Stomach smooth muscle (tissue), 2 donors: ENCODE results near the gene CT55.
"Not testable (repeated sequence)": the region's sequence is repeated elsewhere in the genome, so short reads cannot be mapped to it uniquely, and the experiment has no call there.

ENCODE experiments used
- H3K27ac ChIP-seq: one replicate; pipeline ENCODE4 v1.7.0; 2013; ENCODE audit warnings: mild to moderate bottlenecking, low read length, inconsistent platforms
- H3K27me3 ChIP-seq, 2 donors: one replicate each; pipeline ENCODE4 v1.7.0; 2013; ENCODE audit warnings: low read length in 2 of 2; ENCODE audit not compliant: insufficient read depth in 2 of 2, control insufficient read depth in 1 of 2
- H3K36me3 ChIP-seq, 2 donors: one replicate each; pipeline ENCODE4 v1.7.0; 2013; ENCODE audit warnings: low read length in 2 of 2; ENCODE audit not compliant: control insufficient read depth in 2 of 2, insufficient read depth in 2 of 2
- H3K4me1 ChIP-seq: one replicate; pipeline ENCODE4 v1.7.0; 2013; ENCODE audit warnings: low read length; ENCODE audit not compliant: control insufficient read depth, insufficient read depth
- H3K4me3 ChIP-seq, 2 donors: one replicate each; pipeline ENCODE4 v1.7.0; 2013; ENCODE audit warnings: low read length in 2 of 2
- H3K9ac ChIP-seq, 2 donors: one replicate each; pipeline ENCODE4 v1.7.0; 2013; ENCODE audit warnings: low read length in 2 of 2, mild to moderate bottlenecking in 1 of 2
- H3K9me3 ChIP-seq, 2 donors: one replicate each; pipeline ENCODE4 v1.7.0; 2013; ENCODE audit warnings: low read length in 2 of 2; ENCODE audit not compliant: control insufficient read depth in 2 of 2
- donor health status: healthy.
- donor health status: Pancreatic carcinoma.

CT55 gene

GRCh38 chrX:135169534-135169933, 1.7 kb downstream of the CT55 start:
- H3K4me1 ChIP-seq, H3K4me3 ChIP-seq, H3K9me3 ChIP-seq, H3K36me3 ChIP-seq, H3K27me3 ChIP-seq, H3K27ac ChIP-seq, H3K9ac ChIP-seq: not testable (repeated sequence)

GRCh38 chrX:135168486-135168885, 2.7 kb downstream of the CT55 start:
- H3K9ac ChIP-seq = no peak overlapping the region
- H3K4me3 ChIP-seq = no peak overlapping the region
- H3K36me3 ChIP-seq = no peaks in the 10 kb centered on the region
- peaks cover 0 to 2% of the 10 kb centered on the region in 2 donors for H3K27me3 ChIP-seq
- no peak overlapping the region for H3K27ac ChIP-seq
- H3K9me3 ChIP-seq = no peaks in the 10 kb centered on the region
- H3K4me1 ChIP-seq = no peaks in the 10 kb centered on the region

- H3K27me3 ChIP-seq, H3K4me1 ChIP-seq, H3K9ac ChIP-seq, H3K36me3 ChIP-seq, H3K9me3 ChIP-seq, H3K27ac ChIP-seq, H3K4me3 ChIP-seq: not testable (repeated sequence)
Observed at GRCh38 chrX:135154688-135155087, 16.5 kb downstream of the CT55 start.

- not testable (repeated sequence) for H3K27me3 ChIP-seq, H3K4me3 ChIP-seq, H3K9ac ChIP-seq, H3K36me3 ChIP-seq, H3K4me1 ChIP-seq, H3K27ac ChIP-seq, H3K9me3 ChIP-seq
Observed at GRCh38 chrX:135126145-135126544, 45.1 kb downstream of the CT55 start.

GRCh38 chrX:135120056-135120576, 51.1 kb downstream of the CT55 start, which contains the start of gene ETDB:
TSS of gene ETDB (minus strand) at chrX:135120526. CDS start at chrX:135119261, 1,265 bp downstream.
- H3K9me3 ChIP-seq, H3K4me3 ChIP-seq: not testable (repeated sequence)

GRCh38 chrX:135116064-135116463, 55.1 kb downstream of the CT55 start:
- H3K27me3 ChIP-seq, H3K4me1 ChIP-seq, H3K9ac ChIP-seq, H3K36me3 ChIP-seq, H3K4me3 ChIP-seq, H3K27ac ChIP-seq, H3K9me3 ChIP-seq: not testable (repeated sequence)

More at GRCh38 chrX:135120056-135120576, 51.1 kb downstream of the CT55 start, which contains the start of gene ETDB:
- not testable (repeated sequence) for H3K27ac ChIP-seq, H3K27me3 ChIP-seq, H3K36me3 ChIP-seq, H3K9ac ChIP-seq, H3K4me1 ChIP-seq

- Histone ChIP-seq H3K27ac (no peak overlapping the region), H3K9me3 (no peaks in the 10 kb centered on the region), H3K4me1 (no peaks in the 10 kb centered on the region), H3K36me3 (no peaks in the 10 kb centered on the region), H3K27me3 (peaks cover 0 to 5% of the 10 kb centered on the region in 2 donors), H3K9ac (no peak overlapping the region), H3K4me3 (no peak overlapping the region)
Observed at GRCh38 chrX:135114392-135114791, 56.8 kb downstream of the CT55 start.

GRCh38 chrX:135112743-135113142, 58.5 kb downstream of the CT55 start:
- H3K36me3 ChIP-seq = no peaks in the 10 kb centered on the region
- H3K27me3 ChIP-seq = peaks cover 0 to 5% of the 10 kb centered on the region in 2 donors
- H3K9me3 ChIP-seq = no peaks in the 10 kb centered on the region
- H3K9ac ChIP-seq = no peak overlapping the region
- no peaks in the 10 kb centered on the region for H3K4me1 ChIP-seq
- H3K27ac ChIP-seq = no peak overlapping the region
- no peak overlapping the region for H3K4me3 ChIP-seq

GRCh38 chrX:135112096-135112729, 59.0 kb downstream of the CT55 start:
- Histone ChIP-seq H3K27ac (no peak overlapping the region), H3K4me1 (no peaks in the 10 kb centered on the region), H3K27me3 (peaks cover 0 to 5% of the 10 kb centered on the region in 2 donors), H3K36me3 (no peaks in the 10 kb centered on the region), H3K4me3 (no peak overlapping the region), H3K9me3 (no peaks in the 10 kb centered on the region), H3K9ac (no peak overlapping the region)

- Histone ChIP-seq H3K9ac (no peak overlapping the region), H3K27ac (no peak overlapping the region), H3K4me1 (no peaks in the 10 kb centered on the region), H3K27me3 (peaks cover 0 to 5% of the 10 kb centered on the region in 2 donors), H3K4me3 (no peak overlapping the region), H3K9me3 (peaks cover 0 to 2% of the 10 kb centered on the region in 2 donors), H3K36me3 (no peaks in the 10 kb centered on the region)
Observed at GRCh38 chrX:135109554-135109953, 61.6 kb downstream of the CT55 start.
